Glutamatergic neuron (in vitro differentiated cells): ENCODE results near the gene KANK3. TPM values are rescaled to one million over a fixed set of nuclear protein-coding genes. Genes with fewer than 3 reads are reported as not detected.

Experiments used
- DNase-seq: peaks from one replicate; pipeline ENCODE4 v3.0.0; 2022
- H3K27ac Mint-ChIP-seq: one replicate; pipeline ENCODE4 v1.8.0; 2020; ENCODE audit warnings: mild to moderate bottlenecking, mixed read lengths, inconsistent platforms; ENCODE audit not compliant: unreplicated experiment
- H3K27me3 Mint-ChIP-seq: one replicate; pipeline ENCODE4 v1.8.0; 2020; ENCODE audit warnings: mild to moderate bottlenecking, moderate library complexity, mixed read lengths, inconsistent platforms; ENCODE audit not compliant: unreplicated experiment
- H3K36me3 Mint-ChIP-seq: one replicate; pipeline ENCODE4 v1.8.0; 2020; ENCODE audit warnings: mild to moderate bottlenecking, mixed read lengths, inconsistent platforms; ENCODE audit not compliant: unreplicated experiment
- H3K4me1 Mint-ChIP-seq: one replicate; pipeline ENCODE4 v1.8.0; 2020; ENCODE audit warnings: mild to moderate bottlenecking, low read depth, mixed read lengths, inconsistent platforms; ENCODE audit not compliant: unreplicated experiment
- H3K4me3 Mint-ChIP-seq: one replicate; pipeline ENCODE4 v1.8.0; 2020; ENCODE audit warnings: mild to moderate bottlenecking, mixed read lengths, inconsistent platforms; ENCODE audit not compliant: unreplicated experiment
- H3K9me3 Mint-ChIP-seq: one replicate; pipeline ENCODE4 v1.8.0; 2020; ENCODE audit warnings: mild to moderate bottlenecking, moderate library complexity, mixed read lengths, inconsistent platforms; ENCODE audit not compliant: unreplicated experiment
- CTCF ChIP-seq: fragments of 200-600 bp; sonication (generic); IDR thresholded peaks from one replicate; pipeline ENCODE4 v1.5.0; 2021; ENCODE audit not compliant: partially characterized antibody, unreplicated experiment
- total RNA-seq: library from RNA; stranded (reverse); fragmentation: NEBNext Ultra II Directional; extraction: Animal tissue kit (Norgen Biotek cat#: 25700); gene quantifications from one replicate; pipeline ENCODE4 v1.2.1, GENCODE V29; 2021; ENCODE audit not compliant: unreplicated experiment

The KANK3 gene
- total RNA-seq, 1 donor from 2014 or later: 8.9 TPM

DNA sequence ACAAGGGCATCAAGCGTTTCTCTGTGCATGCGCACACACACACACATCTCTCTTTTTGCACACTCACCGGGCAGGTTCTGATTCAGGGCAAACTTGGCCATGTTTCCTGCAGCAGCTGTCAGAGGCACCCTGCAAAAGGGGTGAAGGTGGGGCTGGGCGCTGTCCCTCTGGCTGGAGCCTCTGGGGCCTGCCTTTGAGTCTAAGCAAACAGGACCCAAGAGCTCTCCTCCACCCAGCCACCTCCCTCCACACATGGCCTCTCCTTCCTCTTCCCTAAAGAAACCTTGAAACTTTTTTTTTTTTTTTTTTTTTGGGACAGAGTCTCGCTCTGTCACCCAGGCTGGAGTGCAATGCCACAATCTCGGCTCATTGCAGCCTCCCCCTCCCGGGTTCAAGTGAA, 5.3 kb downstream of the KANK3 start:
- DNase-seq: no peak
- Mint-ChIP-seq H3K36me3 (no peaks in the 10 kb centered on the region), H3K27me3 (peaks cover 8% of the 10 kb centered on the region), H3K9me3 (peaks cover 3% of the 10 kb centered on the region), H3K4me1 (peaks cover 6% of the 10 kb centered on the region), H3K27ac (no peak overlapping the region), H3K4me3 (no peak overlapping the region)
- TF ChIP-seq CTCF: no peak

GRCh38 chr19:8336660-8337059, 6.4 kb downstream of the KANK3 start:
- Mint-ChIP-seq H3K27me3 (peaks cover 8% of the 10 kb centered on the region), H3K27ac (no peak overlapping the region), H3K9me3 (peaks cover 3% of the 10 kb centered on the region), H3K4me3 (no peak overlapping the region), H3K36me3 (no peaks in the 10 kb centered on the region), H3K4me1 (peaks cover 6% of the 10 kb centered on the region)
- TF ChIP-seq CTCF: no peak
- DNase-seq: no peak

DNA sequence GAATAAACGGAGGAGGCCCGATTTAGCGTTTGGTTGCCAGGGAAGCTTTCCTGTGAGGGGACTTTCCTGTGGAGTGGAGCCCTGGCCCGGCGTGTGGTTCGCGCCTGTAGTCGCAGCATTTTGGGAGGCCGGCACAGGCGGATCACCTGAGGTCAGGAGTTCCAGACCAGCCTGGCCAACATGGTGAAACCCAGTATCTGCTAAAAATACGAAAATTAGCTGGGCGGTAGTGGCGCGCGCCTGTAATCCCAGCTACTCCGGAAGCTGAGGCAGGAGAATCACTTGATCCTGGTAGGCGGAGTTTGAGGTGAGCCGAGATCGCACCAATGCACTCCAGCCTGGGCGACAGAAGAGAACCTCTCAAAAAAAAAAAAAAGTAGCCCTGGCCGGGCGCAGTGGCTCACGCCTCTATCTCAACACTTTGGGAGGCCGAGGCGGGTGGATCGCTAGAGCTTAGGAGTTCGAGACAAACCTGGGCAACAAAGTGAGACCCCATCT, 6.9 kb downstream of the KANK3 start:
- Mint-ChIP-seq H3K4me3 (peak overlapping the region; percentile 67), H3K4me1 (peaks cover 6% of the 10 kb centered on the region), H3K27ac (peak overlapping the region; percentile 33), H3K36me3 (no peaks in the 10 kb centered on the region), H3K9me3 (peaks cover 3% of the 10 kb centered on the region), H3K27me3 (peaks cover 8% of the 10 kb centered on the region)
- DNase-seq: no peak
- TF ChIP-seq CTCF: no peak

DNA sequence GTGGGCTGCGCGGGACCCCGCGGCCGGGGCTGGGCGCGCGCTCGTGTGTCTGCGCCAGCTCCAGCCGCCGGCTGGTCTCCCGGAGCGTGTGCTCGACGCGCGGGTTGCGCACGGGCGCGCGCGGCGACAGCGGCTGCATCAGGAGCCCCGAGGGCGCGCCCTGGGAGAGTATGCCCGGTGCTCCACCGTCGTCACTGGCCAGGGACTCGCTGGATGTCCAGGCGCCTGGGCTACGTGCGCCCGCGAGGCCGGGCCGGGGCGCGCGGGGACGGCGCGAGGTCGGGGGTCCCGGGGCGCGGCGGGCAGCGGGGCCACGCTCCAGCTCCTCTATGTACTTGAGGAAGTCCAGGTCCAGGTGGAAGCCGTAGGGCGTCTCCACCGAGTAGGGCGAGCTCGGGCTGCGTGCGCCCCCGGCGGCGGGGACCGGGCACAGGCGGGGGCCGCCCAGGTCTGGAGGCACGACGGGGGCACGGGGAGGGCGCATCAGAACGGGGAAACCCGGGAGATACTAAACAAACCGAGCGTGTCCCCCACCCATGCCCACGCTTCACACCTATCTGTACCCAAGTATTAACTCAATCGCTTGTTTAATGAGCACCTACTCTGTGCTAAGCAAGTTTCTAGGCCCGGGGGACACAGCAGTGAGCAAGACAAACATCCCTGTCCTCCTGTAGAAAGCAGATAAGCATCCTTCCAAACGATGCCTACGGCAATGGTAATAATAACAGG, 7.6 kb downstream of the KANK3 start:
- DNase-seq: peak; percentile 34
- Mint-ChIP-seq H3K9me3 (peaks cover 3% of the 10 kb centered on the region), H3K4me3 (peak overlapping the region; percentile 67), H3K27ac (peak overlapping the region; percentile 33), H3K4me1 (peaks cover 4% of the 10 kb centered on the region), H3K36me3 (no peaks in the 10 kb centered on the region), H3K27me3 (peaks cover 7% of the 10 kb centered on the region)
- TF ChIP-seq CTCF: no peak
